ENCODE measurements around the gene KSR1.

DNA sequence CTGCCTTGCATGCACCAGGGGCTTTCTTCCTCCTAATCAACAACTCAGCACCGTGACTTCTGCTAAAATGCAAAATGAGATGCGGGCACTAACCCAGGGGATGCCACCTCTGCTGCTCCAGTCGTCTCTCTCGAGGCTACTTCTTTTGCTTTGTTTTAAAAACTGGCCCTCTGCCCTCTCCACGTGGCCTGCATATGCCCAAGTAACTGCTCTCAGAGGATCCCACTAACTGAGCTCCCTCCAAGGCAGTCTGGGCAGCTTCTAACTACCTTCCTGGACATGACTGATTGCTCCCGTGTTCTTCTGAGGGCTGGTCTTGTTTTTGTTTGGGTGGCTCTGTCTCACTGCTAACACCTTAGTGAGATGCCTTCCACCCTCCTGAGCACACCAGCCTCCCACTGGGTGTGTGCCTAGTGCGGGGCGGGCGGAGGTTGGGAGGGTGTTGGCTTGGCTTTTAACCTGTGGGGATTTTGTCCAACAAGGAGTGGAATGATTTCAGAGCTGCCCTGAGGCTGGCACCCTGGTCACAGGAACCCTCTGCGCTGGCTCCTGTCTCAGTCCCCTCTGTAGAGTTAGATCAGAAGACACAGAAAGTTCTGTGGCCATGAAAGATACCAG, 165.8 kb downstream of the KSR1 start:
- TF ChIP-seq CTCF (IDR thresholded peaks at IDR 0.05): no peak
- no peak for TF ChIP-seq POLR2A (IDR thresholded peaks at IDR 0.05)
